ENCODE measurements around the gene YY1.
"Not testable (repeated sequence)": the region's sequence is repeated elsewhere in the genome, so short reads cannot be mapped to it uniquely, and the experiment has no call there.

The YY1 gene

GRCh38 chr14:100213956-100214769 lies 24.8 kb upstream of the YY1 start:
- DNase-seq: peak; percentile 93

GRCh38 chr14:100214770-100215083 lies 24.2 kb upstream of the YY1 start:
- no peak for DNase-seq

DNA sequence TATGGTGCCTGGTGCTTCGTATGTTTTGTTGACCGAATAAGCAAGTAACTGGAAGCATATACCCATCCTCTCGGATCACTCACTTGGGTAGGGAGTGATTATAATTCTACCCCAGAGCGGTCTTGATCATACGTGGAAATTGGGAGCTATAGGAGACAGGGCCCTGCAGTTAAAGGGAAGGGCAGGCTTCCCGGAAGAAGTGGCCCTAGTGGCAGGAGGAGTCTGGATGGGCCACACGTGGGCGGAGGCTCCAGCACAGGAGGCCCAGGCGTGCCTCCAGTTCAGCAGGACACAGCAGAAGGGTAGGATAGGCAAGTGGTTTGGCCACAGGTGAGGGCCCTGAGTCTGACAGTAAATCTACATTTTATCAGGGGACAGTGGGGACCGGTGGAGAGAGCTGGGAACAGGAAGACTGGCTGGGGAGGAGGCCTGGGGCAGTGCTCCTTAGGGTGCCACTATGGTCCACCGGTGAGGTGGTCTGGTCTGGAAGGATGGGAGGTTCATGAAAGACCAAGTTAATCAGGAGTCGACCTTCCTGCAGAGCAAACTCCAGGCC lies 23.5 kb upstream of the YY1 start:
- no peak for DNase-seq

GRCh38 chr14:100219126-100219785 lies 19.7 kb upstream of the YY1 start:
- no peak for DNase-seq

GRCh38 chr14:100221533-100222223 lies 17.3 kb upstream of the YY1 start:
- DNase-seq: peak; percentile 68

DNA sequence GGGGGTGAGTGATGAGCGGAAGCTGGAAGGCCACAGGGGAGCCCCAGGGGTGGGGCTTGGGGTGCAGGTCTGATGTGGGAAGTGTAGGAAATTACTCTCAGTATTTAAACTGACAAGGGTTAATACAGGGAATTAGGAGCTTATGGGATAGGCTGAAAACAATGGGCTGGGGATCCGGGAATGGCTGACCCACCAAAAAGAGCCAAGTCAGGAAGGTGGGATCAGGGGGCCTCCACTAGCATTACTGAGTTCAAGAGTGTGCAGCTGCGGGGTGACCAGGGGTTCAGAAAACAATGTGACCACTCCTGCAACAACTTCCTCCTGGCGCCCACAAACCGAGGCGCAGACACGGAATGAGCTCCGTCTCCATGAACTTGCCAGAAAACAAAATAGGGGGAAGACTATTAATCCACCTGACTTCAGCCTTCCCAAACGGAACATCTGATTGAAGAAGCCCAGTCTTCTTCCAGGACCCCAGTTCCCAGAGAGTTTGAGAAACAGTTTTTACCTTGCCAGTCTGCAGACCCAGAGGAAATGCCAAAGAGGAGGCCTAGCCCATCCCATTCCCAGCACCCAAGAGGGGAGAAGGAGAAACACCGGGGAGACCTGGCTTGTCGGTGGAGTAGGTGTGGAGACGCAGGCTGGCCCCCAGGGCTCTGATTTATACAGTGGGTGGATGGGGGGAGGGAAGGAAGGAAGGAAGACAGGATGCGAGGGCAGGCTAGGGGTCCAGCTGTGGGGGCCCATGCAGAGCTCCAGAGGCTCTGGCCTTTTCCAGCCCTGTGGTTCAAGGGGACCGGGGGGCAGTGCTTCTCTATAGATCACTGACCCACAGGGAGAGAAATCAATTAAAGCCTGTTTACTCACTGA lies 16.5 kb upstream of the YY1 start:
- DNase-seq: no peak

DNA sequence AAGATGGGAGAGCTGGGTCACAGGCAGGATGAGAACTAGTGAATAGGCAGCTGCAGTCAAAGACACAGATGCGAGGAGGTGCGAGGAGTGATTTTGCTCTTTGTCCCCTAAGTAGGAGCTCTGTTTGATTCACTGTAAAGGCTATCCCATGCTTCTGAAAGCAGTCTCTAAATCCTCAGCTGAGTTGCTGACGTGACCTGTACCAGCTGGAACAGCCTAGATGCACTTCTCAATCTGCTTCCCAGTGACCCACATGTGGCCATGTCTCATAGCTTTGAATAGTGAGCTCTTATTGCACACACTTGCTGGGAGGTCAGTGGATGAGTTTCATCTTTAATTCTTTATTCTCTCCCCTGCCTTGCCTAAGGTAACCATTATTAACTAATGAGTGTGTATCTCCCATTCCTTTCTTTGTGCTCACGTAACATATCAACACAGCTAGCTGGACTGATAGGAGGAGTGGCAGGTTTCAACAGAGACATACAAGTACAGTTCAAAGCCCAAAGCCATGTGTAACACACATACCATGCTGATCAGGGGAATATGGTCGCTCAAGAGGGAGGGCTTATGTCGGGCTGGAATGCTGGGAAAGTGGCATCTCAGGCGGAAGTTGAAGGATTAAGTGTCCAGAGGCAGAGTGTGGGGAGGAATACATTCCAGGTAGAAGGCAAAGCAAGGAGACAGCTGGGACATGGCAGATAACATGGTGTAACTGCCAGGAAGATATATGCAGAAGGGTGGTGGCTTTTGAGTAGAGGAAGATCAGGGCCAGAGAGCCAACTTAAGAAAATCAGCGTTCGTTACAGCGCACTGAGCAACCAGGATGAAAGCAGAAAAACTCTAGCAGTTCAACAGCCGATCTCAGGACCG lies 15.4 kb upstream of the YY1 start:
- DNase-seq: no peak

DNA sequence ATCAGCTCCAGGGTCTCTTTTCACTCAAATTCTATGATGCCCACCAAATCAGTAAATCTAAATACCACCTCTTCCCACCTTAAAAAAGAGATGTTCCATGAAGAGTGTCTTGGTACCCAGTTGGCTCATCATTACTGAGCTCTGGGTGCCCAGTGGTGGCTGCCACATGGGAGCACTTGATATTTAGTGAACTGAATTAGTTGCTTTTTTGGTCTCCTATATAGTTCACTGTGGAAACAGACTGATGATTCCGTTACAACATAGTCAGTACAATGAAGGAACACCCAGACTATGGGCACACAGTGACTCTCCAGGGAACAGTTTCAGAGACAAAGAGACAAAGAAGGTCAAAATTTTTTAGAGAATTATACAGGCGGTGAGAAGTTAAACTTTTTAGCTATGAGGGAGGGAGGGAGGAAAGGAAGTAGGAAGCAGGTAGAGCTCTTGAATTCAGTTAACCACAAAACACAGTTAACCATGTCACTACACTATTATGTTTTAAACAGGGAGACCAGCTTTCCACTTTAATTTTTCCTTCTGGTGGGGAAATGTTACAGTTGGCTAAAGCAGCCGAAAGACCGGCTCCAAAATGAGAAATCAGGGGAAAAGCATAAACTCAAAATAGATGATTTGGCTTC lies 14.6 kb upstream of the YY1 start:
- no peak for DNase-seq

GRCh38 chr14:100225169-100225568 lies 13.8 kb upstream of the YY1 start:
- no peak for DNase-seq

- no peak for DNase-seq
Measured at GRCh38 chr14:100230361-100230760, 8.6 kb upstream of the YY1 start.

- no peak for DNase-seq
Measured at GRCh38 chr14:100234511-100234910, 4.4 kb upstream of the YY1 start.

GRCh38 chr14:100236271-100236818 lies 2.6 kb upstream of the YY1 start:
- DNase-seq: not testable (repeated sequence)

DNA sequence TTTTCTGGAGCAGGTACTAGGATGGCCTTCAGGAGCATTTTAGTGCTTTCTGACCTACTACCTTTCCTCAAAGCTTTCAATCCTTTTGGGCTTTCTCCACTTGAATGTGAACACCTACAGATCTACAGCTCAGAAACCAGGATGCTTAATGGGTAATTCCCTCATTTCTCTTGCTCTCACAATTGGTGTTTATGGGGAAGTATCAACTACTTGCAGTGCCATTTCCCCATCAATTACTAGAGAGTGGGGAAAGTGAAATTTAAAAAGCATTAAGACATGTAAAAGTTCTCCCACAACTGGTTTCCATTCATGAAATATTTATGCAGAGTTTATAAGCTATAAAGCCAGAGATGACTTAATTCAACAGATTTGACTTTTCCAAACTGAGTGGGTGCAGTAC lies 2.1 kb upstream of the YY1 start:
- DNase-seq: no peak

DNA sequence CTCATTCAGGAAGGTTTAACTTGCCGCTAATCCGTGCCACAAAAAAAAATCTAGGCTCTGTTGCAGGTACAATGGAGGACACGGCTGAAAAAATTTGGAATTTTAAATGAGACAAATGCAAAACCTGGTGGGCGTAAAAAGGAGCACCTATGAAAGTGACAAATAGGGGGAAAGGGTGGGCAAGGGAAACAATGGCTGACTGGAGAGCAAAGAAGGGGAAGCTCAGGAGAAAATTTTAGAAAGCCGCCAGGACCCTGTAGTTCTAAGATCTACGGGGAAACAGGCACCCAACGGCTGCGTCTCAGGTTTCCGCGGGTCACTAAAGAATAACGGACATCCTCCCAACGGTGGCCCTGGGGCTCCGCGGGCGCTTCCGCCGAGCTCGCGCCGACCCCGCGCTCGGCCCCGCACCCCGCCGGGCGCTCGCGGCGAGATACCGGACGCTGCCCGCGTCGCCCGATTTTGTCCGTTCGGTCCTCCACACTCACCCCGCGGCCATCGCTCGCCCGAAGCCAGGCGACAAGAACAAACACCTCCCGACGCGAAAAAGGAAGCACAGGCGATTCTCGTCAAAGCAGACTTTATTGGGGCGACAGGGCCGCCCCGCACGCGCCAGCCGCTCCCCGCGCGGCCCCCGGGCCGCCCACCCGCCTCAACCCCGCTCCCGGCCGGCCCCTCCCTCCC lies 1.1 kb upstream of the YY1 start:
- DNase-seq: peak; percentile 38

DNA sequence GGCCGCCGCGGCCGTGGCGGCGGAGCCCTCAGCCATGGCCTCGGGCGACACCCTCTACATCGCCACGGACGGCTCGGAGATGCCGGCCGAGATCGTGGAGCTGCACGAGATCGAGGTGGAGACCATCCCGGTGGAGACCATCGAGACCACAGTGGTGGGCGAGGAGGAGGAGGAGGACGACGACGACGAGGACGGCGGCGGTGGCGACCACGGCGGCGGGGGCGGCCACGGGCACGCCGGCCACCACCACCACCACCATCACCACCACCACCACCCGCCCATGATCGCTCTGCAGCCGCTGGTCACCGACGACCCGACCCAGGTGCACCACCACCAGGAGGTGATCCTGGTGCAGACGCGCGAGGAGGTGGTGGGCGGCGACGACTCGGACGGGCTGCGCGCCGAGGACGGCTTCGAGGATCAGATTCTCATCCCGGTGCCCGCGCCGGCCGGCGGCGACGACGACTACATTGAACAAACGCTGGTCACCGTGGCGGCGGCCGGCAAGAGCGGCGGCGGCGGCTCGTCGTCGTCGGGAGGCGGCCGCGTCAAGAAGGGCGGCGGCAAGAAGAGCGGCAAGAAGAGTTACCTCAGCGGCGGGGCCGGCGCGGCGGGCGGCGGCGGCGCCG lies 381 bp downstream of the YY1 start:
- DNase-seq: peak; percentile 37

GRCh38 chr14:100239840-100240667 lies 1.1 kb downstream of the YY1 start:
- peak; percentile 86 for DNase-seq

GRCh38 chr14:100240668-100241032 lies 1.7 kb downstream of the YY1 start:
- DNase-seq: no peak

DNA sequence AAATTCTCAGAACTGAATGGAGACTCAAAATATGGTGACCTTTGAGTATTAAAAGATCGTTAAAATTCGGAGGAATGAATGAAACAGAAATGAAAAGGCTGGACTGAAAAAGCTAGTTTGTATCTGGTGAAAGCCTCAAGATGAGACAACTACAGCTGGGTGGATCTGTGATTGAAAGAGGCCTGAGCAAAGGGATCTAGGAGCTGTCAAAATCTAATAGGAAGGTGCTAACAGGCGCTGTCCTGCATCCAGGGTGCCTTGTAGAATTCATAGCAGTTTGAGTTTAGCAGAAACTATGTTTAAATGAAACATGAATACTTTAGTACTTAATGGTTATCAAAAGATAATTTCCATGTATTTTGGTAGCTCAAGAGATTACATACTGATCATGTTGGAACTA lies 2.3 kb downstream of the YY1 start:
- DNase-seq: no peak

GRCh38 chr14:100243020-100243419 lies 4.1 kb downstream of the YY1 start:
- no peak for DNase-seq

All from activated CD8-positive, alpha-beta memory T cell treated with anti-CD3 and anti-CD28 coated beads, Interleukin-2, amount 50 U/mL, for 4 hours (primary cell).